SK-N-SH (cell line): ENCODE measurements around the gene CADPS2. TPM values are rescaled to one million over a fixed set of nuclear protein-coding genes. Genes with fewer than 3 reads are reported as not detected.

ENCODE experiments used
- CTCF ChIA-PET: fragments of 300-600, 350-600 bp; formaldehyde crosslinking; extraction: SDS; loops from one replicate; lab custom pipeline; 2021; lab: Yijun Ruan, JAX
- POLR2A ChIA-PET: fragments of 350-600 bp; sonication (Branson Sonifier 250); formaldehyde crosslinking; extraction: SDS; loops from one replicate; lab custom pipeline; 2020; ENCODE audit warnings: antibody characterized with exemption, inconsistent platforms; lab: Yijun Ruan, JAX
- DNase-seq: peaks from one replicate; pipeline ENCODE4 v3.0.0; 2012
- H2AFZ ChIP-seq: fragments of 200-600 bp; sonication (generic); 2 replicates; pipeline ENCODE4 v1.8.1; 2016; ENCODE audit warnings: antibody characterized with exemption, mild to moderate bottlenecking, low read depth
- H3F3A ChIP-seq: fragments of 200-600 bp; sonication (generic); replicated peaks from 2 replicates; pipeline ENCODE3; 2016; ENCODE audit warnings: antibody characterized with exemption, mild to moderate bottlenecking; ENCODE audit not compliant: insufficient read depth
- H3K27ac ChIP-seq, 2 experiments: fragments of 200-500 bp in 1 of 2; fragments of 200-600 bp in 1 of 2; sonication (Bioruptor generic) in 1 of 2; sonication (generic), shearing (Covaris generic) in 1 of 2; 2 replicates each; pipeline versions ENCODE4 v1.5.1 to v1.6.1; 2014 to 2016; ENCODE audit warnings: low read depth in 2 of 2, inconsistent platforms in 1 of 2, low read length in 1 of 2, mild to moderate bottlenecking in 1 of 2, mixed read lengths in 1 of 2
- H3K27me3 ChIP-seq: fragments of 200-600 bp; sonication (generic), shearing (Covaris generic); 2 replicates; pipeline ENCODE4 v1.6.1; 2016; ENCODE audit warnings: mixed run types; ENCODE audit not compliant: insufficient read depth
- H3K36me3 ChIP-seq, 2 experiments: fragments of 200-500 bp in 1 of 2; fragments of 200-600 bp in 1 of 2; sonication (Bioruptor generic) in 1 of 2; sonication (generic) in 1 of 2; replicated peaks in 1 of 2; 2 replicates each; pipeline versions ENCODE3 to v1.5.1; 2014 to 2016; ENCODE audit warnings: low read length in 1 of 2, mild to moderate bottlenecking in 1 of 2; ENCODE audit not compliant: insufficient read depth in 2 of 2, control insufficient read depth in 1 of 2
- H3K4me1 ChIP-seq, 2 experiments: fragments of 200-500 bp in 1 of 2; fragments of 200-600 bp in 1 of 2; sonication (Bioruptor generic) in 1 of 2; sonication (generic), shearing (Covaris generic) in 1 of 2; 2 replicates each; pipeline versions ENCODE4 v1.5.1 to v1.6.1; 2014 to 2016; ENCODE audit warnings: low read depth in 1 of 2, low read length in 1 of 2, mixed run types in 1 of 2; ENCODE audit not compliant: insufficient read depth in 2 of 2, control insufficient read depth in 1 of 2
- H3K4me2 ChIP-seq: fragments of 200-600 bp; sonication (generic), shearing (Covaris generic); 2 replicates; pipeline ENCODE4 v1.6.1; 2017; ENCODE audit warnings: mixed run types
- H3K4me3 ChIP-seq, 2 experiments: fragments of 200-500 bp in 1 of 2; fragments of 200-600 bp in 1 of 2; sonication (Bioruptor generic) in 1 of 2; sonication (generic), shearing (Covaris generic) in 1 of 2; 2 replicates each; pipeline versions ENCODE4 v1.5.1 to v1.8.1; 2014 to 2016; ENCODE audit warnings: low read depth in 2 of 2, inconsistent platforms in 1 of 2, low read length in 1 of 2, mild to moderate bottlenecking in 1 of 2, mixed read lengths in 1 of 2, moderate library complexity in 1 of 2
- H3K79me2 ChIP-seq: fragments of 200-600 bp; sonication (generic); 2 replicates; pipeline ENCODE4 v1.8.1; 2017; ENCODE audit warnings: mild to moderate bottlenecking; ENCODE audit not compliant: insufficient read depth
- H3K9ac ChIP-seq: fragments of 200-600 bp; sonication (generic); 2 replicates; pipeline ENCODE4 v1.6.1; 2017; ENCODE audit warnings: mixed run types
- H3K9me2 ChIP-seq: fragments of 200-600 bp; sonication (generic); 2 replicates; pipeline ENCODE4 v1.6.1; 2017; ENCODE audit warnings: mixed run types
- H3K9me3 ChIP-seq: fragments of 200-600 bp; sonication (generic); 2 replicates; pipeline ENCODE4 v1.6.1; 2017; ENCODE audit warnings: mixed run types, mild to moderate bottlenecking, moderate library complexity
- H4K20me1 ChIP-seq: fragments of 200-600 bp; sonication (generic); 2 replicates; pipeline ENCODE4 v1.6.1; 2017; ENCODE audit warnings: mild to moderate bottlenecking, mixed run types; ENCODE audit not compliant: insufficient read depth
- CTCF ChIP-seq: fragments of 200-600 bp; sonication (generic); IDR thresholded peaks from 2 replicates; pipeline ENCODE4 v1.6.1; 2017; ENCODE audit warnings: antibody characterized with exemption, mild to moderate bottlenecking, moderate library complexity
- ELF1 ChIP-seq: IDR thresholded peaks from 2 replicates; pipeline ENCODE4 v1.4.0; 2012
- EP300 ChIP-seq, 2 experiments: IDR thresholded peaks; 2 replicates each; pipeline versions ENCODE4 v1.4.0 to v1.6.1; 2012; ENCODE audit warnings: borderline replicate concordance in 1 of 2, low read depth in 1 of 2, low read length in 1 of 2
- FOSL2 ChIP-seq: IDR thresholded peaks from 2 replicates; pipeline ENCODE4 v1.4.0; 2012; ENCODE audit warnings: low read depth, mild to moderate bottlenecking, moderate library complexity, borderline replicate concordance
- FOXJ3 ChIP-seq: sonication (generic); formaldehyde crosslinking; IDR thresholded peaks from 2 replicates; pipeline ENCODE4 v1.5.1; 2020; ENCODE audit warnings: mild to moderate bottlenecking, missing genetic modification reagents
- FOXM1 ChIP-seq: IDR thresholded peaks from 2 replicates; pipeline ENCODE4 v1.4.0; 2012; ENCODE audit warnings: low read depth, mild to moderate bottlenecking
- GABPA ChIP-seq: IDR thresholded peaks from 2 replicates; pipeline ENCODE4 v1.4.0; 2012; ENCODE audit warnings: low read depth, mild to moderate bottlenecking
- GATA2 ChIP-seq: sonication (generic); formaldehyde crosslinking; IDR thresholded peaks from 2 replicates; pipeline ENCODE4 v1.5.0; 2020; ENCODE audit warnings: mild to moderate bottlenecking, missing genetic modification reagents
- JUND ChIP-seq: IDR thresholded peaks from 2 replicates; pipeline ENCODE4 v1.4.0; 2012
- MEF2A ChIP-seq: IDR thresholded peaks from 2 replicates; pipeline ENCODE4 v1.4.0; 2012; ENCODE audit warnings: low read depth, borderline replicate concordance
- MXI1 ChIP-seq: IDR thresholded peaks from 2 replicates; pipeline ENCODE4 v1.6.1; 2012; ENCODE audit warnings: mild to moderate bottlenecking, low read depth, low read length, improper control_type of control experiment
- NFIC ChIP-seq: IDR thresholded peaks from 2 replicates; pipeline ENCODE4 v1.4.0; 2012; ENCODE audit warnings: borderline replicate concordance
- PBX3 ChIP-seq: IDR thresholded peaks from 2 replicates; pipeline ENCODE4; 2012
- RCOR1 ChIP-seq: fragments of 150-350 bp; IDR thresholded peaks from 2 replicates; pipeline ENCODE4 v1.6.1; 2017; ENCODE audit warnings: antibody characterized with exemption, low read length
- REST ChIP-seq: IDR thresholded peaks from 2 replicates; pipeline ENCODE4 v1.6.1; 2012; ENCODE audit warnings: mild to moderate bottlenecking, low read depth, low read length, moderate library complexity
- RXRA ChIP-seq: IDR thresholded peaks from 2 replicates; pipeline ENCODE4 v1.4.0; 2012; ENCODE audit warnings: low read depth, mild to moderate bottlenecking, borderline replicate concordance
- SMC3 ChIP-seq: IDR thresholded peaks from 2 replicates; pipeline ENCODE4 v1.6.1; 2012; ENCODE audit warnings: low read depth, low read length, improper control_type of control experiment
- TCF12 ChIP-seq: IDR thresholded peaks from 2 replicates; pipeline ENCODE4 v1.4.0; 2012
- WGBS: methylation state at CpG from one replicate; pipeline ENCODE4 v1.1.6; 2017; ENCODE audit warnings: low lambda C conversion rate; 5-methylcytosine and 5-hydroxymethylcytosine counted together
- polyA plus RNA-seq, 3 experiments: library from polyadenylated mRNA; depleted of rRNA; stranded (reverse); fragments of >200 nt; gene quantifications; 2 replicates each; pipeline ENCODE4 v1.2.3, GENCODE V29; 2012
- TF ChIP-seq, protein P1 (sequence below): IDR thresholded peaks from 2 replicates; pipeline ENCODE4 v1.4.0; 2012; ENCODE audit warnings: low read depth

The CADPS2 gene
- polyA plus RNA-seq, 1 of the 3 experiments (the other 2 are of a cell fraction) = 0.05 TPM

DNA sequence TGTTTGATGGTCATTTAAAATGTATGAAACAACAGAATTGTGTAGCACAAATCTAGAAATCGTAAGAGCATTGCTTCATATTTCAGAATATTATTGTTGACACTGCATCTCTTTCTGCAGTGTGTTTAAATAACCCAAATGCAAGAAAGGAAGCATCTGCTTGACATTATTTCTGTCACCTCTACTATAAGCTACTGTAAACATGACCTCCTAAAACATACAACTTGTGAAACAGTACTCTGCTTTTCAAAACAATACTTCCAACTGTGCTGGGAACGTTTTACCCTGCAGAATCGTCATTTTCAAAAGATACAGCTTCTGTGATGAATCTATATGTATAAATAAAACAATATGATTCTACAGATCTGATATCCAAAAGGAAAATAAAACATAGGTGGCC is 269.3 kb downstream of the CADPS2 start:
- CTCF ChIA-PET = interaction anchor here (1.1 to 1.3 kb wide), 2 partner anchors 10 to 14 kb away, joined by 3 read pairs; no protein-coding TSS in a partner anchor
- POLR2A ChIA-PET = no interaction called here

DNA sequence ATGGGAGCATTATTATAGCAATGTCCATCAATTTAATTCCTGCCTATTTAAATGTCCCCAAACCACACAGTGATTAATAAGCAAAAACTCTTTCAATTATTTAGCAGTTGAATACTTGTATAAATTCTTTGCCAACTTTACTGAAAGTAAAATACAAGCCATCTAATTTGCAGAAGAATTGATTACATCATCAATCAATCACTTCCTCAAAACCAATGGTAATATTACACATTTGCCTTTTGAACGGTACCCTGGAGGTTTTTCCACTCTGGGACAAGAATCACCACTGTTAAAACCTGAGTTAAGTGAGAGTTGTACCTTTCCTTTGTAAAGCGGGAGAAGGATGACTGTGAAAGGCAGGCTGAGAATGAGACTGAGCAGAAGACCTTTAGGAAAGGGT is 280.3 kb downstream of the CADPS2 start:
- ChIA-PET CTCF (no interaction called here), POLR2A (no interaction called here)
- DNase-seq = no peak
- no peaks in the 10 kb centered on the region for H3K9me3 ChIP-seq
- H3K9ac ChIP-seq = no peak overlapping the region
- no peaks in the 10 kb centered on the region for H3K79me2 ChIP-seq
- 12% methylated on average over 2 of the region's 2 CpGs for WGBS
- H3K4me1 ChIP-seq = no peaks in the 10 kb centered on the region
- H4K20me1 ChIP-seq = no peaks in the 10 kb centered on the region
- no peak for TF ChIP-seq TCF12
- no peak for TF ChIP-seq RCOR1
- TF ChIP-seq MXI1 = no peak
- TF ChIP-seq SMC3 = no peak
- no peak for TF ChIP-seq CTCF
- TF ChIP-seq FOSL2 = no peak
- no peak for TF ChIP-seq ELF1
- TF ChIP-seq RXRA = no peak
- TF ChIP-seq REST = no peak
- TF ChIP-seq, protein P1, sequence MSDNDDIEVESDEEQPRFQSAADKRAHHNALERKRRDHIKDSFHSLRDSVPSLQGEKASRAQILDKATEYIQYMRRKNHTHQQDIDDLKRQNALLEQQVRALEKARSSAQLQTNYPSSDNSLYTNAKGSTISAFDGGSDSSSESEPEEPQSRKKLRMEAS = no peak
- TF ChIP-seq PBX3 = no peak
- TF ChIP-seq, all 33 proteins: peak for 0
- no peaks in the 10 kb centered on the region for H3K9me2 ChIP-seq
- H3K27me3 ChIP-seq = no peaks in the 10 kb centered on the region
- no peaks in the 10 kb centered on the region for H3F3A ChIP-seq
- H3K27ac ChIP-seq = no peak overlapping the region
- H3K36me3 ChIP-seq = no peaks in the 10 kb centered on the region
- H2AFZ ChIP-seq = no peak overlapping the region
- H3K4me3 ChIP-seq = no peak overlapping the region
- H3K4me2 ChIP-seq = no peak overlapping the region

More for the DNA sequence above, 269.3 kb downstream of the CADPS2 start:
- H3K79me2 ChIP-seq = no peaks in the 10 kb centered on the region
- WGBS = 1% methylated on average over 3 of the region's 3 CpGs
- H3K4me2 ChIP-seq = no peak overlapping the region
- H3K36me3 ChIP-seq = no peaks in the 10 kb centered on the region
- no peak overlapping the region for H3K4me3 ChIP-seq
- H2AFZ ChIP-seq = no peak overlapping the region
- H4K20me1 ChIP-seq = no peaks in the 10 kb centered on the region
- H3K4me1 ChIP-seq = no peaks in the 10 kb centered on the region
- no peak overlapping the region for H3K9ac ChIP-seq
- H3K27ac ChIP-seq = no peak overlapping the region
- no peaks in the 10 kb centered on the region for H3F3A ChIP-seq
- DNase-seq = no peak
- no peaks in the 10 kb centered on the region for H3K27me3 ChIP-seq
- no peak for TF ChIP-seq MEF2A
- TF ChIP-seq NFIC = no peak
- no peak for TF ChIP-seq ELF1
- no peak for TF ChIP-seq GABPA
- TF ChIP-seq JUND = no peak
- TF ChIP-seq EP300 (IDR thresholded peaks at IDR 0.05; ENCODE audit: borderline replicate concordance in 1 of 2, low read depth in 1 of 2, low read length in 1 of 2) = no peak
- TF ChIP-seq PBX3 = no peak
- TF ChIP-seq, protein P1 = no peak
- TF ChIP-seq FOXM1 = no peak
- no peak for TF ChIP-seq GATA2 (CRISPR knock-in tag)
- no peak for TF ChIP-seq FOXJ3 (CRISPR knock-in tag)
- H3K9me2 ChIP-seq = no peaks in the 10 kb centered on the region
- no peaks in the 10 kb centered on the region for H3K9me3 ChIP-seq
